ENCODE data around the gene TBC1D21. TPM values are rescaled to one million over a fixed set of nuclear protein-coding genes. Genes with fewer than 3 reads are reported as not detected.

Gene TBC1D21
- total and polyA plus RNA-seq, 8 donors, result not detected

DNA sequence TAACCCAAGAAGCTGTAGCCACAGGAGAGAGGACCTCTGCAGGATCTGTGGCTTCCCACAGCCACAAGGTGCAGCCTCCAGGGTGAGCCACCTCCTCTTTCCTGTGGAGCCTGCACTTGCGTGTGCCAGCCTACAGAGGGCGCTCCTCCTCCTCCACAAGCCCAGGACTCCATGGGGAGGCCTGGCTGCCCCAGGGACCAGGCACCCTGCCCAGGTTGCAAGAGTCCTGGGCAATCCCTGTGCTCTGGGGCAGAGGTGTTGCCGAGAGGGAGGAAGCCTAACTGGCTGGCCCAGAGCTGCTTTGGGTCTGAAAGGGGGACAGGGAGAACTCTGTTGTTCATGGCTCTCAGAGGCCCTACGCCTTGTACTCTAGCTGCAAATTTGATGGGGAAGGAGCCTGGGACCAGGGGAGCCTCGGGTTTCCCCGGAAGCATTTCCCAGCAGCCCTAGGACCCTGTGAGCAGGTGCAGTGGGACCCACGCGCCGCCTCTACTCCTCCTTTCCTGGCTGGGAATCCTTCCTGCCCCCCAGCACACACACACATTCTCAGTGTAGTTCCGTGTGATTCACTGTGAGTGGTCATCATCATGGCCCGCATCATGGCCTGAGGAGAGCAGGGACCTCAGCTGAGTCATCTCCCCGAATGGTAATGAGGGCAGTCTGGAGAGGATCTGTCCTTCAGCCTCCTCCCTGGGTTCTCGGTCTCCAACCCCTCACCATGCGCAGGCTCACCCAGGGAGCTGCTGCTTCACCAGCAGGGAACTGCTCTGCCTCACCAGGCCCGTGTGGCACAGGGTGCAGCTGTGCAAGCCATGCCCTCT is 24.3 kb downstream of the TBC1D21 start:
- peak; percentile 63 to 86 (median 80) for ATAC-seq
- TF ChIP-seq, protein P1, sequence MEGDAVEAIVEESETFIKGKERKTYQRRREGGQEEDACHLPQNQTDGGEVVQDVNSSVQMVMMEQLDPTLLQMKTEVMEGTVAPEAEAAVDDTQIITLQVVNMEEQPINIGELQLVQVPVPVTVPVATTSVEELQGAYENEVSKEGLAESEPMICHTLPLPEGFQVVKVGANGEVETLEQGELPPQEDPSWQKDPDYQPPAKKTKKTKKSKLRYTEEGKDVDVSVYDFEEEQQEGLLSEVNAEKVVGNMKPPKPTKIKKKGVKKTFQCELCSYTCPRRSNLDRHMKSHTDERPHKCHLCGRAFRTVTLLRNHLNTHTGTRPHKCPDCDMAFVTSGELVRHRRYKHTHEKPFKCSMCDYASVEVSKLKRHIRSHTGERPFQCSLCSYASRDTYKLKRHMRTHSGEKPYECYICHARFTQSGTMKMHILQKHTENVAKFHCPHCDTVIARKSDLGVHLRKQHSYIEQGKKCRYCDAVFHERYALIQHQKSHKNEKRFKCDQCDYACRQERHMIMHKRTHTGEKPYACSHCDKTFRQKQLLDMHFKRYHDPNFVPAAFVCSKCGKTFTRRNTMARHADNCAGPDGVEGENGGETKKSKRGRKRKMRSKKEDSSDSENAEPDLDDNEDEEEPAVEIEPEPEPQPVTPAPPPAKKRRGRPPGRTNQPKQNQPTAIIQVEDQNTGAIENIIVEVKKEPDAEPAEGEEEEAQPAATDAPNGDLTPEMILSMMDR (IDR thresholded peaks at IDR 0.05), result peak; percentile 46 to 65 (median 52)
- intact Hi-C loops (cut with DNase I), result no loop called here
- H3K27ac ChIP-seq, result no peak overlapping the region
- no peaks in the 10 kb centered on the region for H3K36me3 ChIP-seq
- no peaks in the 10 kb centered on the region for H3K4me1 ChIP-seq
- no peak overlapping the region for H3K4me3 ChIP-seq
- no peaks in the 10 kb centered on the region for H3K27me3 ChIP-seq
- no peak for FAIRE-seq
- DNase-seq, result peak in 5 of 6 donors; percentile 13 to 64 (median 21)
- no peaks in the 10 kb centered on the region for H3K9me3 ChIP-seq
- WGBS, 2 donors, result 73 to 77% methylated on average over 15 of the region's 15 CpGs

DNA sequence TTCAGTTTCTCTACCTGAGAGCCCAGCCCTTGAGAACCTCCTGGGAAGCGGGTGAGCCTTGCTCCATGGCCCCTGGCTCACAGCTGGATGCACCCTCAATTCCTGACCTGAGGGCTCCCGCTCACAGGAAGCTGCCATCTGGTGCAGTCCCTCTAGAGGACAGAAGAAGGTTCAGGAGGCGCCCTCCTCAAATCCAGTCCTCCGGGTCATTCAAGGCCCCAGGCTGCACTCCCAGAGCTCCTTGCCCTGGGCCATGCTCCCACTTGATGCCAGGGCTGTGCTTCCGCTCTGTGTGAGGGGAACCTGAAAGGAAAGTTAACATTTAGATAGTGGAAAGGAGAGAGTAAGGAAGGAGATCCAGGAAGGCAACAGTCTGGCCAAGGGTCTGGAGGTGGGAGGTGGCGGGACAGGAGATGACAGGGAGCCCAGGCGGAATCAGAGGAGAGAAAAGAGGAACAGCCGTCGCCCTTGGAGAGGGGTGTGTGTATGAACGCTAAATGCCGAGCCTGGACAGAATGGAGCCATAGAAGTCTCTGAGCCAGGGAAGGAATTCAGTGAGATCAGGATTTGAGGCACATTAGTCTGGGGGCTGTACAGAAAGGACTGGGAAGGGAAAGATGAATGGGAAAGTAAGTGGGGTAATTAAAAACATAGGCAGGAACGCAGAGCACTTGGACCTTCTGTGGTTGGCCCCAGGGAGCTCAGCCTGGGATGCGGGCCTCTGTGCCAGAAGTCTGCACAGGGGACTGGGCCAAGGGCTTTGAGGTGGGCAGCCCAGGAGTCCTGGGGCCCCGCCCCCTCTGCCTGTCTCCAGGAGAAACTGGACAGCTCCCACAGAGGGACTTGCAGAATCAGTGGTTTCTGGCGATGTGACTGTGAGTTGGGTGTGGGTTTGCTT is 26.1 kb downstream of the TBC1D21 start:
- ATAC-seq (no peak), FAIRE-seq (no peak), DNase-seq (no peak)
- TF ChIP-seq, protein P1 (IDR thresholded peaks at IDR 0.05), result no peak
- WGBS, 2 donors, result 61 to 63% methylated on average over 15 of the region's 15 CpGs
- H3K27me3 ChIP-seq, result no peaks in the 10 kb centered on the region
- no peaks in the 10 kb centered on the region for H3K9me3 ChIP-seq
- H3K27ac ChIP-seq, result no peak overlapping the region
- intact Hi-C loops (cut with DNase I), result no loop called here
- no peaks in the 10 kb centered on the region for H3K4me1 ChIP-seq
- H3K4me3 ChIP-seq, result no peak overlapping the region
- H3K36me3 ChIP-seq, result no peaks in the 10 kb centered on the region

DNA sequence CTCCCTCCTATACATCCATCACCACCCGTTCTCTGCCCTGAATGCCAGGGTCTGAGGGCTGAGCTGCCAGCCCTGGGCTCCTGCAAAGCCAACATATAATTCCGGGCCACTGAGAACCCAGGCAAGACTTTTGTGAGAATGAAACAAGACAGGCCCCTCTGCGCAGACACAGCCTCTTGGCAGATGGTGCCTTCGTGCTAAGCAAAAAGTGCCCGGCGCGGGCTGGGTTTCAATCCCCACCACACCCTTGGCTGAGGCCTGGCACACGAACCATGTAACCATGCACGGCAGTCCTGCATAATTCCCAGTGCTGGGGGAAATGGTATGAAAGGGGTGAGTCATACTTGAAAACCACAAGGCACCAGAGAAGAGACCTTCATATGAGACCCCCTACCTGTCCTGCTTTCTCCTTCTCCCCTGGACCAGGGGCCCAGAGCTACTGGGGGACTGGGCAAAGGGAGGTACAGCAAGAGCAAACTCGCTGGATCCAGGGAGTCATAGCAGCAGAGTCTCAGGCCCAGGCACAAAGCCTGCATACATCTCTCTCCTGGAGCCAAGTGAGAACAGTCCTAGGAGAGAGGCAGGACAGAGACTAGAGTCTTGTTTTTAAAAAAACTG is 26.8 kb downstream of the TBC1D21 start:
- ATAC-seq (no peak), DNase-seq (no peak), FAIRE-seq (no peak)
- WGBS, 2 donors, result 70 to 84% methylated on average over 10 of the region's 10 CpGs
- Histone ChIP-seq H3K36me3 (no peaks in the 10 kb centered on the region), H3K4me1 (no peaks in the 10 kb centered on the region), H3K27ac (no peak overlapping the region), H3K4me3 (no peak overlapping the region), H3K27me3 (no peaks in the 10 kb centered on the region), H3K9me3 (no peaks in the 10 kb centered on the region)
- intact Hi-C loops (cut with DNase I), result no loop called here
- TF ChIP-seq, protein P1 (IDR thresholded peaks at IDR 0.05), result no peak

DNA sequence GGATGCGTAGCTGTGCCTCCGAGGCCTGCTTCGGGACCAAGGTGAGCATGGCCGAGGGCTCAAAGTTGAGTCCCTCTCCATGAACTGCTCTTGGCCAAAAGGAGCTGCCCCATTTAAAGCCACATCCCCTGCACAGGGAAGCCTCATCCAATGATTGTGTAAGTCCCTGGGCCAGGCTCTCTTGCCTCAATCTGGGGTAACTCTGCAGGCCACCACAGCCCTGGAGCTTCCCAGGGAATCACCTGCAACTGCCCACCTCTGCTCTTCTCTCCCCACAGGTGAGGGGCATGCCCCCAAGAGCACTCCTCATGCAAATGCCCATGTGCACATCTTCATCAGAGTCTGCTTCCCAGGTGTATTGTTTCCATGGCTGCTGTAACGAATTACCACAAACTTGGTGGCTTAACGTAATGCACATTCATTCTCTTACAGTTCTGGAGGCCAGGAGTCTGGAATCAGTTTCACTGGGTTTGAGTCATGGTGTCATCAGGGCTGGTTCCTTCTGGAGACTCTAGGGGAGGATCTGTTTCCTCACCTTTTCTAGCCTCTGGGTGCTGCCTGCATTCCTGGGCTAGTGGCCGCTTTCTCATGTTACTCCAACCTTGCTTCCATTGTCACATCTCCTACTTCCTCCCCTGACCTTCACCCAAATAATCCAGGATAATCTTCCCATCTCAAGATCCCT is 27.9 kb downstream of the TBC1D21 start:
- no peak overlapping the region for H3K27ac ChIP-seq
- no peak overlapping the region for H3K4me3 ChIP-seq
- H3K36me3 ChIP-seq, result no peaks in the 10 kb centered on the region
- WGBS, 2 donors, result 81 to 87% methylated on average over 7 of the region's 7 CpGs
- H3K27me3 ChIP-seq, result no peaks in the 10 kb centered on the region
- H3K9me3 ChIP-seq, result no peaks in the 10 kb centered on the region
- ATAC-seq, result no peak
- no peak for FAIRE-seq
- TF ChIP-seq, protein P1 (IDR thresholded peaks at IDR 0.05), result no peak
- DNase-seq, result no peak
- no peaks in the 10 kb centered on the region for H3K4me1 ChIP-seq
- intact Hi-C loops (cut with DNase I), result no loop called here

All from pancreas (tissue), 10 donors.